SK-N-SH (cell line): Measurements from ENCODE around the gene ZNF836. TPM values are rescaled to one million over a fixed set of nuclear protein-coding genes. Genes with fewer than 3 reads are reported as not detected.

Experiments
- CTCF ChIA-PET: fragments of 300-600, 350-600 bp; formaldehyde crosslinking; extraction: SDS; loops from one replicate; lab custom pipeline; 2021; lab: Yijun Ruan, JAX
- POLR2A ChIA-PET: fragments of 350-600 bp; sonication (Branson Sonifier 250); formaldehyde crosslinking; extraction: SDS; loops from one replicate; lab custom pipeline; 2020; ENCODE audit warnings: antibody characterized with exemption, inconsistent platforms; lab: Yijun Ruan, JAX
- DNase-seq: peaks from one replicate; pipeline ENCODE4 v3.0.0; 2012
- H2AFZ ChIP-seq: fragments of 200-600 bp; sonication (generic); 2 replicates; pipeline ENCODE4 v1.8.1; 2016; ENCODE audit warnings: antibody characterized with exemption, mild to moderate bottlenecking, low read depth
- H3F3A ChIP-seq: fragments of 200-600 bp; sonication (generic); replicated peaks from 2 replicates; pipeline ENCODE3; 2016; ENCODE audit warnings: antibody characterized with exemption, mild to moderate bottlenecking; ENCODE audit not compliant: insufficient read depth
- H3K27ac ChIP-seq, 2 experiments: fragments of 200-500 bp in 1 of 2; fragments of 200-600 bp in 1 of 2; sonication (Bioruptor generic) in 1 of 2; sonication (generic), shearing (Covaris generic) in 1 of 2; 2 replicates each; pipeline versions ENCODE4 v1.5.1 to v1.6.1; 2014 to 2016; ENCODE audit warnings: low read depth in 2 of 2, inconsistent platforms in 1 of 2, low read length in 1 of 2, mild to moderate bottlenecking in 1 of 2, mixed read lengths in 1 of 2
- H3K27me3 ChIP-seq: fragments of 200-600 bp; sonication (generic), shearing (Covaris generic); 2 replicates; pipeline ENCODE4 v1.6.1; 2016; ENCODE audit warnings: mixed run types; ENCODE audit not compliant: insufficient read depth
- H3K36me3 ChIP-seq, 2 experiments: fragments of 200-500 bp in 1 of 2; fragments of 200-600 bp in 1 of 2; sonication (Bioruptor generic) in 1 of 2; sonication (generic) in 1 of 2; replicated peaks in 1 of 2; 2 replicates each; pipeline versions ENCODE3 to v1.5.1; 2014 to 2016; ENCODE audit warnings: low read length in 1 of 2, mild to moderate bottlenecking in 1 of 2; ENCODE audit not compliant: insufficient read depth in 2 of 2, control insufficient read depth in 1 of 2
- H3K4me1 ChIP-seq, 2 experiments: fragments of 200-500 bp in 1 of 2; fragments of 200-600 bp in 1 of 2; sonication (Bioruptor generic) in 1 of 2; sonication (generic), shearing (Covaris generic) in 1 of 2; 2 replicates each; pipeline versions ENCODE4 v1.5.1 to v1.6.1; 2014 to 2016; ENCODE audit warnings: low read depth in 1 of 2, low read length in 1 of 2, mixed run types in 1 of 2; ENCODE audit not compliant: insufficient read depth in 2 of 2, control insufficient read depth in 1 of 2
- H3K4me2 ChIP-seq: fragments of 200-600 bp; sonication (generic), shearing (Covaris generic); 2 replicates; pipeline ENCODE4 v1.6.1; 2017; ENCODE audit warnings: mixed run types
- H3K4me3 ChIP-seq, 2 experiments: fragments of 200-500 bp in 1 of 2; fragments of 200-600 bp in 1 of 2; sonication (Bioruptor generic) in 1 of 2; sonication (generic), shearing (Covaris generic) in 1 of 2; 2 replicates each; pipeline versions ENCODE4 v1.5.1 to v1.8.1; 2014 to 2016; ENCODE audit warnings: low read depth in 2 of 2, inconsistent platforms in 1 of 2, low read length in 1 of 2, mild to moderate bottlenecking in 1 of 2, mixed read lengths in 1 of 2, moderate library complexity in 1 of 2
- H3K79me2 ChIP-seq: fragments of 200-600 bp; sonication (generic); 2 replicates; pipeline ENCODE4 v1.8.1; 2017; ENCODE audit warnings: mild to moderate bottlenecking; ENCODE audit not compliant: insufficient read depth
- H3K9ac ChIP-seq: fragments of 200-600 bp; sonication (generic); 2 replicates; pipeline ENCODE4 v1.6.1; 2017; ENCODE audit warnings: mixed run types
- H3K9me2 ChIP-seq: fragments of 200-600 bp; sonication (generic); 2 replicates; pipeline ENCODE4 v1.6.1; 2017; ENCODE audit warnings: mixed run types
- H3K9me3 ChIP-seq: fragments of 200-600 bp; sonication (generic); 2 replicates; pipeline ENCODE4 v1.6.1; 2017; ENCODE audit warnings: mixed run types, mild to moderate bottlenecking, moderate library complexity
- H4K20me1 ChIP-seq: fragments of 200-600 bp; sonication (generic); 2 replicates; pipeline ENCODE4 v1.6.1; 2017; ENCODE audit warnings: mild to moderate bottlenecking, mixed run types; ENCODE audit not compliant: insufficient read depth
- ELF1 ChIP-seq: IDR thresholded peaks from 2 replicates; pipeline ENCODE4 v1.4.0; 2012
- FOSL2 ChIP-seq: IDR thresholded peaks from 2 replicates; pipeline ENCODE4 v1.4.0; 2012; ENCODE audit warnings: low read depth, mild to moderate bottlenecking, moderate library complexity, borderline replicate concordance
- GABPA ChIP-seq: IDR thresholded peaks from 2 replicates; pipeline ENCODE4 v1.4.0; 2012; ENCODE audit warnings: low read depth, mild to moderate bottlenecking
- MEF2A ChIP-seq: IDR thresholded peaks from 2 replicates; pipeline ENCODE4 v1.4.0; 2012; ENCODE audit warnings: low read depth, borderline replicate concordance
- NFIC ChIP-seq: IDR thresholded peaks from 2 replicates; pipeline ENCODE4 v1.4.0; 2012; ENCODE audit warnings: borderline replicate concordance
- POLR2AphosphoS5 ChIP-seq: IDR thresholded peaks from 2 replicates; pipeline ENCODE4 v1.6.1; 2012; ENCODE audit warnings: low read depth, low read length
- RAD21 ChIP-seq: IDR thresholded peaks from 2 replicates; pipeline ENCODE4 v1.6.1; 2012; ENCODE audit warnings: mild to moderate bottlenecking, low read length
- RFX5 ChIP-seq: IDR thresholded peaks from 2 replicates; pipeline ENCODE4 v1.6.1; 2012; ENCODE audit warnings: mild to moderate bottlenecking, improper control_type of control experiment, low read length
- RXRA ChIP-seq: IDR thresholded peaks from 2 replicates; pipeline ENCODE4 v1.4.0; 2012; ENCODE audit warnings: low read depth, mild to moderate bottlenecking, borderline replicate concordance
- SMC3 ChIP-seq: IDR thresholded peaks from 2 replicates; pipeline ENCODE4 v1.6.1; 2012; ENCODE audit warnings: low read depth, low read length, improper control_type of control experiment
- USF2 ChIP-seq: fragments of 150-350 bp; IDR thresholded peaks from 2 replicates; pipeline ENCODE4 v1.6.1; 2017; ENCODE audit warnings: antibody characterized with exemption, low read length, low read depth, borderline replicate concordance
- YY1 ChIP-seq: IDR thresholded peaks from 2 replicates; pipeline ENCODE4 v1.4.0; 2012; ENCODE audit warnings: low read depth, mild to moderate bottlenecking
- ZBTB33 ChIP-seq: IDR thresholded peaks from 2 replicates; pipeline ENCODE4 v1.4.0; 2012; ENCODE audit warnings: low read depth, borderline replicate concordance
- WGBS: methylation state at CpG from one replicate; pipeline ENCODE4 v1.1.6; 2017; ENCODE audit warnings: low lambda C conversion rate; 5-methylcytosine and 5-hydroxymethylcytosine counted together
- polyA plus RNA-seq, 3 experiments: library from polyadenylated mRNA; depleted of rRNA; stranded (reverse); fragments of >200 nt; gene quantifications; 2 replicates each; pipeline ENCODE4 v1.2.3, GENCODE V29; 2012
- TF ChIP-seq, protein P1 (sequence below): IDR thresholded peaks from 2 replicates; pipeline ENCODE4 v1.4.0; 2012; ENCODE audit warnings: low read depth, borderline replicate concordance
- TF ChIP-seq, protein P2 (sequence below): fragments of 200-600 bp; sonication (generic); IDR thresholded peaks from 2 replicates; pipeline ENCODE4 v1.6.1; 2017; ENCODE audit warnings: antibody characterized with exemption, mild to moderate bottlenecking, moderate library complexity
- TF ChIP-seq, protein P3 (sequence below): fragments of 150-350 bp; IDR thresholded peaks from 2 replicates; pipeline ENCODE4 v1.6.1; 2016; ENCODE audit warnings: mild to moderate bottlenecking, low read depth, low read length

The ZNF836 gene
- polyA plus RNA-seq, 1 of the 3 experiments (the other 2 are of a cell fraction) = 2.3 TPM

GRCh38 chr19:52196256-52196967 lies 25.0 kb upstream of the ZNF836 start:
- Histone ChIP-seq H3K4me3 (no peak overlapping the region), H4K20me1 (peaks cover 69% of the 10 kb centered on the region), H3K4me1 (peaks cover 7 to 19% of the 10 kb centered on the region in 2 experiments; a peak in 3 of 4 replicates), H3F3A (peaks cover 6% of the 10 kb centered on the region), H3K27me3 (no peaks in the 10 kb centered on the region), H3K9me2 (no peaks in the 10 kb centered on the region), H3K9me3 (no peaks in the 10 kb centered on the region), H3K4me2 (no peak overlapping the region), H3K79me2 (peaks cover 96% of the 10 kb centered on the region), H3K27ac (no peak overlapping the region), H3K9ac (no peak overlapping the region), H3K36me3 (peaks cover 27 to 35% of the 10 kb centered on the region in 2 experiments), H2AFZ (no peak overlapping the region)
- POLR2A ChIA-PET = no interaction called here
- CTCF ChIA-PET = interaction anchor here (0.9 kb wide), 1 partner anchor 41 kb away, joined by 4 read pairs; no protein-coding TSS in a partner anchor
- no peak for TF ChIP-seq NFIC
- TF ChIP-seq SMC3 = no peak
- no peak for TF ChIP-seq USF2
- TF ChIP-seq RFX5 = no peak
- DNase-seq = no peak
- WGBS = 98% methylated on average over 5 of the region's 5 CpGs

- Histone ChIP-seq H3K4me3 (no peak overlapping the region; a peak in 1 of 4 replicates), H3K9me3 (no peaks in the 10 kb centered on the region), H3K27ac (no peak overlapping the region), H3K27me3 (no peaks in the 10 kb centered on the region), H3K36me3 (peaks cover 20 to 21% of the 10 kb centered on the region in 2 experiments), H3F3A (peaks cover 4% of the 10 kb centered on the region), H3K79me2 (peaks cover 70% of the 10 kb centered on the region), H3K4me2 (peak overlapping the region; percentile 92), H3K9ac (no peak overlapping the region), H3K4me1 (peaks cover 12 to 17% of the 10 kb centered on the region in 2 experiments; a peak in 3 of 4 replicates), H4K20me1 (peaks cover 38% of the 10 kb centered on the region), H3K9me2 (no peaks in the 10 kb centered on the region), H2AFZ (no peak overlapping the region)
- TF ChIP-seq POLR2AphosphoS5 (no peak), SMC3 (no peak), ELF1 (no peak), MEF2A (no peak), RAD21 (no peak), RXRA (no peak), YY1 (no peak), FOSL2 (no peak), ZBTB33 (no peak), USF2 (no peak), RFX5 (no peak), GABPA (no peak)
- TF ChIP-seq, protein P1, sequence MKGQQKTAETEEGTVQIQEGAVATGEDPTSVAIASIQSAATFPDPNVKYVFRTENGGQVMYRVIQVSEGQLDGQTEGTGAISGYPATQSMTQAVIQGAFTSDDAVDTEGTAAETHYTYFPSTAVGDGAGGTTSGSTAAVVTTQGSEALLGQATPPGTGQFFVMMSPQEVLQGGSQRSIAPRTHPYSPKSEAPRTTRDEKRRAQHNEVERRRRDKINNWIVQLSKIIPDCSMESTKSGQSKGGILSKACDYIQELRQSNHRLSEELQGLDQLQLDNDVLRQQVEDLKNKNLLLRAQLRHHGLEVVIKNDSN = no peak
- TF ChIP-seq, protein P2, sequence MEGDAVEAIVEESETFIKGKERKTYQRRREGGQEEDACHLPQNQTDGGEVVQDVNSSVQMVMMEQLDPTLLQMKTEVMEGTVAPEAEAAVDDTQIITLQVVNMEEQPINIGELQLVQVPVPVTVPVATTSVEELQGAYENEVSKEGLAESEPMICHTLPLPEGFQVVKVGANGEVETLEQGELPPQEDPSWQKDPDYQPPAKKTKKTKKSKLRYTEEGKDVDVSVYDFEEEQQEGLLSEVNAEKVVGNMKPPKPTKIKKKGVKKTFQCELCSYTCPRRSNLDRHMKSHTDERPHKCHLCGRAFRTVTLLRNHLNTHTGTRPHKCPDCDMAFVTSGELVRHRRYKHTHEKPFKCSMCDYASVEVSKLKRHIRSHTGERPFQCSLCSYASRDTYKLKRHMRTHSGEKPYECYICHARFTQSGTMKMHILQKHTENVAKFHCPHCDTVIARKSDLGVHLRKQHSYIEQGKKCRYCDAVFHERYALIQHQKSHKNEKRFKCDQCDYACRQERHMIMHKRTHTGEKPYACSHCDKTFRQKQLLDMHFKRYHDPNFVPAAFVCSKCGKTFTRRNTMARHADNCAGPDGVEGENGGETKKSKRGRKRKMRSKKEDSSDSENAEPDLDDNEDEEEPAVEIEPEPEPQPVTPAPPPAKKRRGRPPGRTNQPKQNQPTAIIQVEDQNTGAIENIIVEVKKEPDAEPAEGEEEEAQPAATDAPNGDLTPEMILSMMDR = no peak
- TF ChIP-seq, protein P3, sequence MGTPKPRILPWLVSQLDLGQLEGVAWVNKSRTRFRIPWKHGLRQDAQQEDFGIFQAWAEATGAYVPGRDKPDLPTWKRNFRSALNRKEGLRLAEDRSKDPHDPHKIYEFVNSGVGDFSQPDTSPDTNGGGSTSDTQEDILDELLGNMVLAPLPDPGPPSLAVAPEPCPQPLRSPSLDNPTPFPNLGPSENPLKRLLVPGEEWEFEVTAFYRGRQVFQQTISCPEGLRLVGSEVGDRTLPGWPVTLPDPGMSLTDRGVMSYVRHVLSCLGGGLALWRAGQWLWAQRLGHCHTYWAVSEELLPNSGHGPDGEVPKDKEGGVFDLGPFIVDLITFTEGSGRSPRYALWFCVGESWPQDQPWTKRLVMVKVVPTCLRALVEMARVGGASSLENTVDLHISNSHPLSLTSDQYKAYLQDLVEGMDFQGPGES = no peak
- ChIA-PET CTCF (no interaction called here), POLR2A (no interaction called here)
- 86% methylated on average over 2 of the region's 2 CpGs for WGBS
- DNase-seq = no peak
Observed at GRCh38 chr19:52191951-52192350, 20.5 kb upstream of the ZNF836 start.
